Nephron progenitor cell (in vitro differentiated cells): ENCODE data around the gene SLC4A7.

Source experiments
- DNase-seq: peaks from one replicate; pipeline ENCODE4 v3.0.0; 2021
- H3K27ac Mint-ChIP-seq: 2 replicates; pipeline ENCODE4 v1.8.0; 2021; ENCODE audit warnings: mild to moderate bottlenecking, moderate library complexity, mixed read lengths
- H3K27me3 Mint-ChIP-seq: 2 replicates; pipeline ENCODE4 v1.8.0; 2021; ENCODE audit warnings: mild to moderate bottlenecking, low read depth, mixed read lengths; ENCODE audit not compliant: poor library complexity
- H3K36me3 Mint-ChIP-seq: 2 replicates; pipeline ENCODE4 v1.8.0; 2021; ENCODE audit warnings: low read depth, mixed read lengths
- H3K4me1 Mint-ChIP-seq: 2 replicates; pipeline ENCODE4 v1.8.0; 2021; ENCODE audit warnings: mixed read lengths
- H3K4me3 Mint-ChIP-seq: 2 replicates; pipeline ENCODE4 v1.8.0; 2021; ENCODE audit warnings: mild to moderate bottlenecking, moderate library complexity, mixed read lengths
- H3K9me3 Mint-ChIP-seq: 2 replicates; pipeline ENCODE4 v1.8.0; 2021; ENCODE audit warnings: mild to moderate bottlenecking, moderate library complexity, mixed read lengths
- CTCF ChIP-seq: fragments of 200-600 bp; sonication (generic); IDR thresholded peaks from 2 replicates; pipeline ENCODE4 v1.5.0; 2021; ENCODE audit warnings: antibody characterized with exemption

Gene SLC4A7

GRCh38 chr3:27368831-27369607 lies 115.2 kb downstream of the SLC4A7 start, which contains the start of gene NEK10:
NEK10 (minus strand) TSS chr3:27369383; CDS start chr3:27352882, 16,501 bp downstream.
- Mint-ChIP-seq H3K9me3 (no peaks in the 10 kb centered on the region), H3K4me1 (peaks cover 15% of the 10 kb centered on the region)

GRCh38 chr3:27366062-27366591 lies 118.1 kb downstream of the SLC4A7 start:
- no peak for TF ChIP-seq CTCF
- Mint-ChIP-seq H3K9me3 (no peaks in the 10 kb centered on the region), H3K4me3 (no peak overlapping the region), H3K27ac (no peak overlapping the region), H3K27me3 (peaks cover 22% of the 10 kb centered on the region), H3K36me3 (no peaks in the 10 kb centered on the region), H3K4me1 (peaks cover 17% of the 10 kb centered on the region)
- DNase-seq = no peak

More at GRCh38 chr3:27368831-27369607, 115.2 kb downstream of the SLC4A7 start, which contains the start of gene NEK10:
- TF ChIP-seq CTCF = no peak
- H3K27me3 Mint-ChIP-seq = peaks cover 22% of the 10 kb centered on the region
- no peak within 1 kb of the TSS for H3K27ac Mint-ChIP-seq
- DNase-seq = peak; percentile 92
- H3K36me3 Mint-ChIP-seq = no peaks in the 10 kb centered on the region
- H3K4me3 Mint-ChIP-seq = peak within 1 kb of the TSS; percentile 96

GRCh38 chr3:27360113-27361078 lies 123.8 kb downstream of the SLC4A7 start:
- no peak for TF ChIP-seq CTCF
- no peak overlapping the region for H3K4me3 Mint-ChIP-seq

GRCh38 chr3:27358372-27358771 lies 125.8 kb downstream of the SLC4A7 start:
- Mint-ChIP-seq H3K4me3 (no peak overlapping the region), H3K27me3 (peaks cover 4% of the 10 kb centered on the region), H3K27ac (no peak overlapping the region), H3K9me3 (no peaks in the 10 kb centered on the region), H3K4me1 (peaks cover 20% of the 10 kb centered on the region), H3K36me3 (no peaks in the 10 kb centered on the region)
- DNase-seq = no peak
- TF ChIP-seq CTCF = no peak

More at GRCh38 chr3:27360113-27361078, 123.8 kb downstream of the SLC4A7 start:
- no peaks in the 10 kb centered on the region for H3K27me3 Mint-ChIP-seq
- no peaks in the 10 kb centered on the region for H3K9me3 Mint-ChIP-seq
- peak overlapping the region; percentile 55 for H3K27ac Mint-ChIP-seq
- peaks cover 20% of the 10 kb centered on the region for H3K4me1 Mint-ChIP-seq
- DNase-seq = no peak
- no peaks in the 10 kb centered on the region for H3K36me3 Mint-ChIP-seq

- DNase-seq = peak; percentile 45
- no peak overlapping the region for H3K4me3 Mint-ChIP-seq
Observed at GRCh38 chr3:27357665-27358258, 126.4 kb downstream of the SLC4A7 start.

More at GRCh38 chr3:27357665-27358258, 126.4 kb downstream of the SLC4A7 start:
- peak; percentile 53 for TF ChIP-seq CTCF
- Mint-ChIP-seq H3K27ac (no peak overlapping the region), H3K27me3 (peaks cover 4% of the 10 kb centered on the region), H3K4me1 (peaks cover 20% of the 10 kb centered on the region), H3K9me3 (no peaks in the 10 kb centered on the region), H3K36me3 (no peaks in the 10 kb centered on the region)
